ENCODE results near the gene CCDC142.

CCDC142 gene

GRCh38 chr2:74441690-74442482 lies 40.9 kb downstream of the CCDC142 start, which contains the start of gene RTKN:
RTKN (minus strand) TSS chr2:74441937; CDS start chr2:74441816, 121 bp downstream.
- DNase-seq = peak; percentile 49

GRCh38 chr2:74441170-74441689 lies 41.6 kb downstream of the CCDC142 start:
- no peak for DNase-seq

DNA sequence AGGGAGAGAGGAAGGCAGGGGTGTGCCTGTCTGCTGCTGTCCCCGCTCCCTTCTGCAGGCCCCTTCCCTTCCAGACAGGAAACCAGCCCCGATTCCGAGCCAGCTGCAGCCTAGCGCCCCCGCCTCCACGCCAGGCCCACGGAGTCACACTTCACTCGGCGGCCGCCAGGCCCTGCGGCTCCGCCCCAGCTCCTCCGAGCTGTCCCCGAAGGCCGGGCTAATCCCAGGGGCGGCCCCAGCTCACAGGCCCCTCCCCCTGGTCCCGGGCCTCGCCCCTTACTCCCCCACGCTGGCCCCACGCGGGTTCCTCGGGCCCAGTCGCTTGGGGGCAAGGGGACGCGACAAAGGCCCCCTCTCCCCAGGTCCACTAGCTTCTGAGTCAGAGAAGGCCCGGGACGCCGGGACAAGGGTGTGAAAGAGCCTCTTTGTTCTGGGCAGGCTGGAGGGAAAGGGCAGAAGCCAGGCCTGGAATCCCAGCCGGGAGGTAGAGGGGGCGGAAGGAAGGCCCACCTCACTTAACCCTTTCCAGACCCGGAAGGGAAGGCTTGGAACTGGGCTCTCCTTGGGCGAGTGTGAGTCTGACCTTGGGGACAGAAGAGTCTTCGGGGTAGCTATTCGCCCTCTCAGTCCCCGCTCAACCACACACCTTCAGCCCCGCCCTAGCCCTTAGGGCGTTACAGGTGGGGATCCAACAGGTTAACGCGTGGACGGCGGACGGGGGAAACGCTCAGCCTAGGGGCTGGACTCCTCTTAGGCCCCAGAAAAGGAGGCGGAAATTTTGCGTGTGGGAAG lies 42.2 kb downstream of the CCDC142 start:
- peak; percentile 47 for DNase-seq

- no peak for DNase-seq
Measured at GRCh38 chr2:74439803-74440377, 42.9 kb downstream of the CCDC142 start.

- no peak for DNase-seq
Measured at GRCh38 chr2:74439373-74439772, 43.4 kb downstream of the CCDC142 start.

DNA sequence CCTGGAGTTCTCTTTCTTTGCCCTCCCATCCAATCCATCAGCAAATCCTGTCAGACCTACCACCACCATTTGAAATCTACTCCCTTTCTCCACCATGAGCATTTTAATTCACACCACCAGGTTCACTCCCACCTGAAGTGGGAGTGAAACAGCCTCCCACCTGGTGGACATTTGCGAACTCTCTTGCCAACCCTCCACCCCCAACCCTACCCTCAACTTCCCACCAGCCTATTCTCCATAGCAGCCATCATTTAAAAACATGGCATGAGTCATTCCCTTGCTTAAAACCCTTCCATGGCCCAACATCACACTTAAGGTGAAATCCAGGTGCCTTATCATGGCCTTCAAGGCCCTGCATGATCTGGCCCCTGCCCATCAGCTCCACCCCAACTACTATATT lies 44.5 kb downstream of the CCDC142 start:
- no peak for DNase-seq

- no peak for DNase-seq
Measured at GRCh38 chr2:74436848-74437695, 45.7 kb downstream of the CCDC142 start.

GRCh38 chr2:74436111-74436805 lies 46.5 kb downstream of the CCDC142 start:
- DNase-seq = no peak

DNA sequence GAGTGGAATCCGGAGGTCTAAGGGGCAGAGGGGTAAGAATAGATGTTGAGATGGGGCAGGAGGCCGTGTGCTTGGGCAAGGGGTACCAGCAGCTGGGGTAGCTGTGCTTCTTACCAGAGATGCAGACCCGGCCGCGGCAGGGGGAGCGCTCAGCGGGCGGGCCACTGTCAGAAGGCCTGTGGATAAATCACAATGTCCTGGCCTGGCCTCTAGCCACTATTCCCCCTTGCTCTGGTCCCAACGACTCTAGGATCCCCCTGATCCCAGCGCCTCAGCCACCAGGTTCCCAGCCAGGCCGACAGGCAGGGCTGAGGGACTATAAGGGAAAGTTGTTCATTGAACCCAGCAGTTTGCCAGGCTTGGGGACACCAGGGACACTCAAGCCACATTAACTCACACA lies 52.3 kb downstream of the CCDC142 start:
- no peak for DNase-seq

- no peak for DNase-seq
Measured at GRCh38 chr2:74429487-74430451, 53.0 kb downstream of the CCDC142 start.

DNA sequence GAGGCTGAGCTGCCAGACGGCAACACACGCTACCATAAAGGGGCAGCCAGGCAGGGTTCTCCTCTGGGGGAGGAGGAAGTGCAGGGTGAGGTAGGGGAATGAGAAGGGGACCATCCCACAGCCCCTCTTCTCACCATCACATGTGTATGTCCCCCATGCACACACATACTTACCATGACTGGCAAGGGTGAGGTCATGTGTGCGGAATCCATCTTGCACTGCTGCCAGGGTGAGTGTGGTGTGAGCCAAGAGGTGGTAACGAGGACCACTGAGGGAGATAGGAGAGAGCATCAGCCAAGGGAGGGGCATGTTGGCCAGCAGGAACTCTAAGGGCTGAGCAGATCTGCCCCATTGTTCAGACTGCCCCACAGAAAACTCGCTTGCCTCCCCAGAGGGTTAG lies 54.1 kb downstream of the CCDC142 start:
- DNase-seq = no peak

DNA sequence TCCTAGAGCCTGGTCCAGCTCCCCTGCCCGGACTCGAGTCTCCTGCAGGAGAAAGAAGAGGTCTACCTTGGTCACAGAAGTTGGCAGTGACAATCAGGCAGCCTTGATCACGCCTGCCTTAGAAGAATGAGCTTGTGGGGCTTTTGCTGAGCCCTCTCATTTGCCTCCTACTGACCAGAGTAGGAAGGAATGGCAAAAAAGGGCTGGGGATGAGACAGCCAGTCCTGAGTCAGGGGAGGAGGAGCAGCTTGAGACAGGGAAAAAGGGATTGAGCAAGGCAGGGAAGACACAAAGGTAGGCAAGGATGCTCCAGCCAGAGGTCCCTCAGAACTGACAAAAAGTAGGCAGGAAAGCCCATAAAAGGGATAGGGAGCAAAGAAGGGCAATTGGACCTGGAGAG lies 55.2 kb downstream of the CCDC142 start:
- DNase-seq = no peak

GRCh38 chr2:74426181-74426758 lies 56.5 kb downstream of the CCDC142 start:
- DNase-seq = no peak

DNA sequence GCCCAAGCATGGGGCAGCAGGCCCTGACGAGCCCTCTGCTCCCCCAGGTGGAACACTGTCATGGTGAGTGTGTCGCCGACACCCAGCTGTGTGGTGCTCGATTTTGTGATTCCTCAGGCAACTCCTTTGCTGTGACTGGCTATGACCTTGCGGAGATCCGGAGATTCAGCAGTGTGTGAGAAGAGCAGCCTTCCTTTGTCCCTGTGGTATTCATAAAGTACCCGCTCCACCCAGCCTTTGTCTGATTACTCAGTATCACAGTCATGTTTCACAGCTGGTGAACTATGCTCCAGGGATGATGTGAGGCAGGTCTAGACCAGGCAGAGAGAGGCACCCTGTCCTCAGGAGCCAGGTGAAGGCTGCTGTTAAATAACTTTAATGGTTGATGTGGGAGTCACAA lies 57.3 kb downstream of the CCDC142 start:
- DNase-seq = no peak

GRCh38 chr2:74424995-74425406 lies 57.8 kb downstream of the CCDC142 start:
- no peak for DNase-seq

GRCh38 chr2:74424139-74424992 lies 58.4 kb downstream of the CCDC142 start:
- DNase-seq = no peak
